Activated CD4-positive, alpha-beta T cell treated with anti-CD3 and anti-CD28 coated beads, Interleukin-2, amount 50 U/mL, for 48 hours (primary cell): ENCODE results near the gene PNPLA6.
A peak's percentile ranks its signal among the peaks of the same experiment; 100 is the strongest.

ENCODE experiments used
- DNase-seq, 2 experiments: peaks; one replicate each; pipeline ENCODE4 v3.0.0-alpha.2; 2020

The PNPLA6 gene

DNA sequence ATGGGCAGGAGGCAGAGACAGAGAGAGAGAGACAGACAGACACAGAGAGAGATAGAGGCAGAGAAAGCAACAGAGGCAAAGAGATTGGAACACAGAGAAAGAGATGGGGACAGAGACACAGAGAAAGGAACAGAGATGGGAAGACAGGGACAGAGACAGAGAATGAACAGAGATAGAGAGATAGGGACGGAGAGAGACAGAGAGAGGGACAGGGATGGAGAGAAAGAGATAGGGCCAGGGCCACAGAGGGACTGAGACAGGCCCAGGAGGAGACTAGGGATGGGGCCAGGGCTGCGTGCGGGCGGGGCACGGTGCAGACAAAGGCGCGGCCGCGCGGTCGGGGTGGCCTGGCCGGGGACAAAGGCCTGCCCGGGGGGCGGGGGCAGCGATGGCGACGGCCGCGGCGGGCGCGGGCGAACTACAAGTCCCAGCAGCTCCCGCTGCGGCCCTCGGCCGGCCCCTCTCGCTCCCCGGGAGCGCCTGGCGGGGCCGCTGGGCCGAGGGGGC lies 19.8 kb upstream of the PNPLA6 start, which contains the start of gene ZNF358:
ZNF358 (plus strand) TSS at position 459 of the 507 bp plus-strand sequence. CDS start 3,140 bp downstream, outside the sequence.
- peak; percentile 39 to 54 for DNase-seq

DNA sequence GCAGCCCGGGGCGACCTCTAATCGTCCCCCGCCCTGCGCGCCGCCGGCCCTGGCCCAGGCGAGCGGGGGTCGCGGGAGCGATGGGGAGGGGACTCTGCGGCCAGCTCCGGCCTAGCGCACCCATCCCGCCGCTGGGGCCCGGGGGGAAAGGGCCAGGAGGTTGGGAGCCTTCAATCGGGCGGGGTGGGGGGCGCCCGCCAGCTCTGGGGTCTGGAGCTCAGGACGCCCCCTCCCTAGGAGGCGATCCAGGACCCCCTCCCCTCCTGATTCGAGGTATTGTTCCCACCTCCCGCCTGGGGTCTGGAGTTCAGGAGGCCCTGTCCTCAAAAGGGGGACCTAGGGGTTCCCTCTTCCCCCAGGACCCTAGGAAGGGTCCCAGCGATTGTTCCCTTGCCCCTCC lies 19.2 kb upstream of the PNPLA6 start:
- DNase-seq, result no peak

DNA sequence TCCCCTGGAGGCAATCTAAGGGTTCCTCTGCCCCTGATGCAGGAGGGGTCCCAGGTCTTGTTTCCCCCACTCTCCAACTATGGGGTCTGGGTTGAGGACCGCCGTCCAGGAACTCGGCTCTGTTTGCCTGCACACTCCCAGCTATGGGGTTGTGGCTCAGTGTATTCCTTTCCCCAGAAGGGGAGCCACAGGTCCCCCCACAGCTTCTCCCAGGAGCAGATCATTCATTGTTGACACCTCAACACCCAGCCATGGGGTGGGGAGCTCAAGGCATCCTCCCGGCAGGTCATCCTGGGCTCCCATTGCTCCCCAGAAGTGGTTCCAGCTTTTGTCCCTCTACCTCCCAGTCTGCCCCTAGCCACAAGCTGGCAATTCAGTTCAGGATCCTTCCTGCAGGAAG lies 18.6 kb upstream of the PNPLA6 start:
- DNase-seq, result no peak

DNA sequence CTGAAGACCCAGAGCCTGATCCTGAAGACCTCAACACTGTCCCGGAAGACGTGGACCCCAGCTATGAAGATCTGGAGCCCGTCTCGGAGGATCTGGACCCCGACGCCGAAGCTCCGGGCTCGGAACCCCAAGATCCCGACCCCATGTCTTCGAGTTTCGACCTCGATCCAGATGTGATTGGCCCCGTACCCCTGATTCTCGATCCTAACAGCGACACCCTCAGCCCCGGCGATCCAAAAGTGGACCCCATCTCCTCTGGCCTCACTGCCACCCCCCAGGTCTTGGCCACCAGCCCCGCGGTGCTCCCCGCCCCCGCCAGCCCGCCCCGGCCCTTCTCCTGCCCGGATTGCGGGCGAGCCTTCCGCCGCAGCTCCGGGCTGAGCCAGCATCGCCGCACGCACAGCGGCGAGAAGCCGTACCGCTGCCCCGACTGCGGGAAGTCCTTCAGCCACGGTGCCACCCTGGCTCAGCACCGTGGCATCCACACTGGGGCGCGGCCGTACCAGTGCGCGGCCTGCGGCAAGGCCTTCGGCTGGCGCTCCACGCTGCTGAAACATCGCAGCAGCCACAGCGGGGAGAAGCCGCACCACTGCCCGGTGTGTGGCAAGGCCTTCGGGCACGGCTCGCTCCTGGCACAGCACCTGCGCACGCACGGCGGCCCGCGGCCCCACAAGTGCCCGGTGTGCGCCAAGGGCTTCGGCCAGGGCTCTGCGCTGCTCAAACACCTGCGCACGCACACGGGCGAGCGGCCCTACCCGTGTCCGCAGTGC lies 16.0 kb upstream of the PNPLA6 start:
- DNase-seq, result no peak

DNA sequence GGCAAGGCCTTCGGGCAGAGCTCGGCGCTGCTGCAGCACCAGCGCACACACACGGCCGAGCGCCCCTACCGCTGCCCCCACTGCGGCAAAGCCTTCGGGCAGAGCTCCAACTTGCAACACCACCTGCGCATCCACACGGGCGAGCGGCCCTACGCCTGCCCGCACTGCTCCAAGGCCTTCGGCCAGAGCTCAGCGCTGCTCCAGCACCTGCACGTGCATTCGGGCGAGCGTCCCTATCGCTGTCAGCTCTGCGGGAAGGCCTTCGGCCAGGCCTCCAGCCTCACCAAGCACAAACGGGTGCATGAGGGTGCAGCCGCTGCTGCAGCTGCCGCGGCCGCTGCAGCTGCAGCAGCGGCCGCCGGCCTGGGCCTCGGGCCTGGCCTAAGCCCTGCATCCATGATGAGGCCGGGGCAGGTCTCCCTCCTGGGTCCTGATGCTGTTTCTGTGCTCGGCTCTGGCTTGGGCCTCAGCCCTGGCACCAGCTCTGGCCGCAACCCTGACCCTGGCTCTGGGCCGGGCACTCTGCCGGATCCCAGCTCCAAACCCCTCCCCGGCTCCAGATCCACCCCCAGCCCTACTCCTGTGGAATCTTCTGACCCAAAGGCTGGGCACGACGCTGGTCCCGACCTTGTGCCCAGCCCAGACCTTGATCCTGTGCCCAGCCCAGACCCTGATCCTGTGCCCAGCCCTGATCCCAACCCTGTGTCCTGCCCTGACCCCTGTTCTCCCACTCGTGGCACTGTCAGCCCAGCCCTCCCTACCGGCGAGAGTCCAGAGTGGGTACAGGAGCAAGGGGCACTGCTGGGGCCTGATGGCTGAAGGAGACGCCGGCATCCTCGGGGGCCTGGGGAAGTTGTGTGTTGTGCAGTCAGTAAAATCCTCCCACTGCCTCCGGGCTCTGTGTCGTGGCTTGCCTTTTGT lies 15.1 kb upstream of the PNPLA6 start:
- no peak for DNase-seq

DNA sequence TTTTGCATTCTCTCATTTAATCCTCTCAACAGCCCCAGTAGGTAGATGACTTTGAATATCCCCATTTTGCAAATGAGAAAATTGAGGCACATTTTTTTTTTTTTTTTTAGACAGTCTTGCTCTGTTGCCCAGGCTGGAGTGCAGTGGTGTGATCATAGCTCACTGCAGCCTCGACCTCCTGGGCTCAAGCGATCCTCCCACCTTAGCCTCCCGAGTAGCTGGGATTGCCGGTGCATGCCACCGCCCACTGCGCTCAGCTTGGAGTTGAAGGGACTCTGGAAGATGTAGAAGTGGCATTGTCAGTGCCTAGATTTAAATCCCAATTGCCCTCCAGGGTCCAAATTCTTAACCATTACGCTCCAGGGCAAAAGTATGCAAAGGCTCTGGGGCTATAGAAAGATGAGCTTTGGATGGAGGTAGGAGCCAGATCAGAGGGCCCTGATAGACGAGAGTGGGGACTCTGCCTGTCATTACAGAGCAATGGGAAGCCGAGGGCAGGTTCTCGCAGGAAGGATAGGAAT lies 13.9 kb upstream of the PNPLA6 start:
- no peak for DNase-seq

DNA sequence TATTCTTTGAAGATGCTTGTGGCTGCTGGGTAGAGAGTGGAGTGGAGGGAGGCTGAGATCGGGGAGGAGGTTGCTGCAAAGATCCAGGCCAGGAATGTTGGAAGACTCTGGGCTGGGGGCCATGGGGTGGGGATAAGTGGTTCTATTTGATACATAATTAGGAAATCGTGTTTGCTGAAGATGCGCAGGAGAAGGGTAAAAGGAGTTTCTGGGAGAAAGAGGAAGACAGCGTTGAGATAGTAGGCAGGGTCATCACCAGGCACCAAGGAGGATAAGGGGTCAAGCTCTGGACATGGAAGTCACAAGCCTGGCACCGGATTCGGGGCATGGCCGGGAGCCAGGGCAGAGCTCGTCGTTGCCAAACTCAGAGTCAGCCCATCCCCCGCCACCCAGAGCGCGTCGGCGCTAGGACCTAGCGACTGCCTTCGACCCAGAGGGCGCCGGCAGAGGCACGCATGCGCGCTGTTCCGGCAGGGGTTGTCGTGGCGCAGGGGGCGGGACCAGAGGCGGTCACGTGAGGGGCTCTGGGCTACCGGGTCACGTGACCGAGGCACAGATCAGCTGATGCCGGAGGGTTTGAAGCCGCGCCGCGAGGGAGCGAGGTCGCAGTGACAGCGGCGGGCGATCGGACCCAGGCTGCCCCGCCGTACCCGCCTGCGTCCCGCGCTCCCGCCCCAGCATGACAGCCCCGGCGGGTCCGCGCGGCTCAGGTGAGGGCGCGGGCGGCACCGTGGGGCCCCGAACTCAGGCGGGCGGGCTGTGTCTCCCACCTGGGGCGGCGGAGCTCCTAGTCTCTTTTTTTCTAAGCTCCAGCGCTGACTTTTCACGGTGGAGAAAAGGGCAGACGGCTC lies 13.2 kb upstream of the PNPLA6 start, which contains the start of gene MCOLN1:
MCOLN1 (plus strand) TSS at position 553 of the 851 bp plus-strand sequence; CDS start at position 680, 127 bp downstream.
- peak; percentile 100 for DNase-seq

DNA sequence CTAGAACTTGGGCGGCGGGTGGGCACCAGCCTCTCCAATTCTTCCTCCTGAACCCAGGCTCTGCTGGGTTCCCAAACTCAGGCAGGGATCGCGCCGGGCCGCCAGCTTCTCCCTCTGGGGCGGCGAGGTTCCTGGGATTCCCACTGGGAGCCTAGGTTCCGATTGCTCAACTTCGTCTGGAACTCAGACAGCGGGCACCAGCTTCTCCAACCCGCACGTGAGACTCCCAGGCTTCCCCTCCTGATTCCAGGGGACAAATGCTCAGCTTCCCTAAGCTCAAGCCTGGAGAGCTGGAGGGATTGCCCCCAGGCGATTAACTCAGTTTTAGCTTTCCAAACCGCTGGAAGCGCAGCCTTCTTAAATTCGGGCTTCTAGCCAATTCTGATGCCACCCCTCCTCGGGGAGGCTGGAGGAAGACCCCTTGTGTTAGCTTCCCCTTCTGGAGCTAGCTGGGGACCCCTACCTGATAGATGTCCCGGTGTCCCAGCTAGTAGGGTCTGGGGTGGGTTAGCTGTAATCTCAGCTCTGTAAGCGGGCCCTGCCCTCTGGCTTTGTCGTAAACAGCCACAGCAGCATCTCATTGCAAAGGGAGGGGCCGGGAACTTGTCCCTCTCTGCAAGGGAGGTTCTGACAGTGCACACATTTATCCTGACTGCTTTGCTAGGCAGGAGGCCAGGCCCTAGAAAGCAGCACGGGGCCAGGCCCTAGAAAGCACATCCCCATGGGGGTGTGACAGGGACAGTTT lies 12.4 kb upstream of the PNPLA6 start:
- no peak for DNase-seq

DNA sequence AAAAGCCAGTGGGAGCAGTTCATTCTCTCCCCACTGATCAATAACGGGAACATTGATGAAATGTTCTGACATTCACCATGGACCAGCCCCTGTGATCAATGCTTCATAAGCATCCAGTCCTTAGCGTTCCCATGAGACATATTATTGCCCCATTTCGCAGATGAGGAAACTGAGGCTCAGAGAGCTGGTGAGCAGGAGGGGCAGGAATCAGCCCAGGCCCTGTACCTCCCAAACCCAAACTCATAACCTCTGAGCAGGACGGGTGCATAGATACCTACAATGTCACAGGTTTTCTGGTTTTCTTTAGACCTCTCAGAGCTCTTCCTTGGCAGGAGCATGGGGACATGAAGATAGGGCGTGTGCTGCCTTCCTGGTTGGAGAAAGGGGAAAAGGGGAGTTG lies 11.0 kb upstream of the PNPLA6 start:
- no peak for DNase-seq

DNA sequence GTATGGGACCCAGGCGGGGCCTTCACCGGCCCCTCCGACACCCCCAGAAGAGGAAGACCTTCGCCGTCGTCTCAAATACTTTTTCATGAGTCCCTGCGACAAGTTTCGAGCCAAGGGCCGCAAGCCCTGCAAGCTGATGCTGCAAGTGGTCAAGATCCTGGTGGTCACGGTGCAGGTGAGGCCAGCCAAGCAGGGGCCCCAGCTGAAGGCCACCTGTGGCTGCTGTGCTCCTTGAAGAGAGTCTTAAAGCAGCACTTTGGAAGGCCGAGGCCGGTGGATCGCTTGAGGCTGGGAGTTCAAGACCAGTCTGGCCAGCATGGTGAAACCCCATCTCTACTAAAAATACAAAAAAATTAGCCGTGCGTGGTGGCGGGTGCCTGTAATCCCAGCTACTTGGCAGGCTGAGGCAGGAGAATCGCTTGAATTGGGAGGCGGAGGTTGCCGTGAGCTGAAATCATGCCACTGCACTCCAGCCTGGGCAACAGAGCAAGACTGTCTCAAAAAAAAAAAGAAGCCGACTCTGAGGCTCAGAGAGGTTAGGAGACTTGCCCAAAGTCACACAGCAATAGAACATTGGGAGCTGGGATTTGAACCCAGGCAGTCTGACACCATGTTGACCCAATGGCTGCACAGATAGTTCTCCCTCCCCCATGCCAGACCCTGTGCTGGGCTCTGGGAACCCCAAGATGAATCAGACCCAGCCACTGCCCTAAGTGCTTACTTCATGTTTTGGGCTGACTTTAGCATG lies 10.4 kb upstream of the PNPLA6 start:
- DNase-seq, result no peak

DNA sequence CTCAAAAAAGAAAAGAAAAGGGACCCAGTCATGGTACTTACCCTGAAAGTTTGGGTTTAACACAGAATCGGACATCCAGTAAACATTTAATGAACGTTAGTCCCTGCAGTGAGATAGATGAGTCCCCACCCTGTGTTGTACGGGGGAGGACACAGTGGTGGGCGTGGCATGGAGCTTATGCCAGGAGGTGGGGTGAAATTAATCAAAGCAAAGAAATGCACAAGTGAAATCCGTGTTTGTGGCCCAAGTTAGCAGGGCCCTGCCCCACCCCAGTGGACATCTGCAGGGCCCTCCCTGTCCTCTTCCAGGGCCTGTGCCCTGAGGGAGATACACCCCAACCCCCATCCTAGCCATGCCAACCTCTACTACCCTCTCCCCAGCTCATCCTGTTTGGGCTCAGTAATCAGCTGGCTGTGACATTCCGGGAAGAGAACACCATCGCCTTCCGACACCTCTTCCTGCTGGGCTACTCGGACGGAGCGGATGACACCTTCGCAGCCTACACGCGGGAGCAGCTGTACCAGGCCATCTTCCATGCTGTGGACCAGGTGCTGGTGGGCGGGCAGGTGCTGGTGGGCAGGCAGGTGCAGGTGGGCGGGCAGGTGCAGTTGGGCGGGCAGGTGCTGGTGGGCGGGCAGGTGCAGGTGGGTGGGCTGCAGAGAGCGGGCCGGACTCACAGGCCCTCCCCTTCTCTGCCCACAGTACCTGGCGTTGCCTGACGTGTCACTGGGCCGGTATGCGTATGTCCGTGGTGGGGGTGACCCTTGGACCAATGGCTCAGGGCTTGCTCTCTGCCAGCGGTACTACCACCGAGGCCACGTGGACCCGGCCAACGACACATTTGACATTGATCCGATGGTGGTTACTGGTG lies 9.2 kb upstream of the PNPLA6 start:
- DNase-seq, result no peak

DNA sequence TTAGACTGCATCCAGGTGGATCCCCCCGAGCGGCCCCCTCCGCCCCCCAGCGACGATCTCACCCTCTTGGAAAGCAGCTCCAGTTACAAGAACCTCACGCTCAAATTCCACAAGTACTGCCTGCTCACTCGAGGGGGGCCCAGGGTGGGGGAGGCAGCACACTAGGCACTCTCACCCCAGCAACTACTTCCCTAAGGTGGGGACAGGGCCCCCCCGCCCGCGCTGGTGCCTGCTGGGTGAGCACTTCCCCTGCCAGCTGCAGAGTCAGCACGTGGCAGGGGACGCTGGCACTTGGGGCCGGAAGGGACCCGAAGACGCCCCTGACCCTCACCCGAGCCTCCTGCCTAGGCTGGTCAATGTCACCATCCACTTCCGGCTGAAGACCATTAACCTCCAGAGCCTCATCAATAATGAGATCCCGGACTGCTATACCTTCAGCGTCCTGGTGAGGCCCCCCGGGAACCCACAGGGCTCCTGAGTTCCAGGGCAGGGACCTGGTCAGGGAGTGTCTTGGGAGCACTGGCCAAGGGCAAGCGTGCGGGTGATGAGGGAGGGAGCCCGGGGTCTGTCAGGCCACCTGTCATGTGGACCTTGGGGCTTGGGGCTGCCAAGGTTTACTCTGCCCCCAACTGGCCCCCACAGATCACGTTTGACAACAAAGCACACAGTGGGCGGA lies 7.9 kb upstream of the PNPLA6 start:
- DNase-seq, result no peak

DNA sequence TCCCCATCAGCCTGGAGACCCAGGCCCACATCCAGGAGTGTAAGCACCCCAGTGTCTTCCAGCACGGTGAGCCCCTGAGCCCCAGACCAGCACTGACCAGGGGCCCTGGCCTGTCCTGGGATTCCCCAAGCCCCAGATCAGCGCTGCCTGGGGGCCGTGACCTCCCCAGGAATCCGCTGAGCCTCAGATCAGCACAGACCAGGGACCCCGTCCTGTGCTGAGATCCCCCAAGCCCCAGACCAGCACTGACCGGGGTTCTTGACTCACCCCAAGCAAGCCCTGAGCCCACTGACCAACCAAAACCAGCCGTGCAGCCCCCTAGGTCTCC lies 7.4 kb upstream of the PNPLA6 start:
- no peak for DNase-seq

DNA sequence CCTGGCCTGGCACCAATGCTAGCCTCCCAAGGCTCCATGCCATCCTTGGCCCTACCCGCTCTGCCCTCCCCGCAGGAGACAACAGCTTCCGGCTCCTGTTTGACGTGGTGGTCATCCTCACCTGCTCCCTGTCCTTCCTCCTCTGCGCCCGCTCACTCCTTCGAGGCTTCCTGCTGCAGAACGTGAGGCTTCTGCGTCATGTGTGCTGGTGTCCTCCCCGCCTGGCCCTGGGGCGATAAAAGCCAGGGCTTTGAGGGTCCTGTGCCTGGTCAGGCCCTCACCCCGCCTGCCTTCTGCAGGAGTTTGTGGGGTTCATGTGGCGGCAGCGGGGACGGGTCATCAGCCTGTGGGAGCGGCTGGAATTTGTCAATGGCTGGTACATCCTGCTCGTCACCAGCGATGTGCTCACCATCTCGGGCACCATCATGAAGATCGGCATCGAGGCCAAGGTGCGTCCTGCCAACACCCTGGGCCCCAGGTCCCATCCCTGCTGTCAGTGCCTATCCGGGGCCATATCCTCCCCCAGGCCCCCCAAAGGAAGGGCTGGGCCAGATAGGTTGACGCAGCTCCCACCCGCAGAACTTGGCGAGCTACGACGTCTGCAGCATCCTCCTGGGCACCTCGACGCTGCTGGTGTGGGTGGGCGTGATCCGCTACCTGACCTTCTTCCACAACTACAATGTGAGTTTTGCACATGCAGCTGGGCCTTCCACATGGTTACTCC lies 6.8 kb upstream of the PNPLA6 start:
- DNase-seq, result no peak

DNA sequence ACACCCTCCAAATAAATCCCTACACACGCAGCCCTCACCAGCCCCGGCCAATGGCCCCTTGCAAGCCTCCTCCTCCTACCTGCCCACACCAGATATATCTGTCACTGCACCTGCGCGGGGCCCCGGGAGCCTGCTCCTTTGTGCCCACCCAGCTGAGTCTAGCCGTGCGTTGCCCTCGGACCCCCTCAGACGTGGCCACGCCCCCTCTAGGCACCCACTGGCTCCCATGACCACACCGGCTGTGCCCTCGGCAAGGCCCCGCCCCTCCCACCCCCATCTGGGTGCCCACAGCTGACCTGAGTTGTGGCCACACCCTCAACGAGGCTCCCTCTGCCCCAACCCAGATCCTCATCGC lies 6.3 kb upstream of the PNPLA6 start:
- no peak for DNase-seq

DNA sequence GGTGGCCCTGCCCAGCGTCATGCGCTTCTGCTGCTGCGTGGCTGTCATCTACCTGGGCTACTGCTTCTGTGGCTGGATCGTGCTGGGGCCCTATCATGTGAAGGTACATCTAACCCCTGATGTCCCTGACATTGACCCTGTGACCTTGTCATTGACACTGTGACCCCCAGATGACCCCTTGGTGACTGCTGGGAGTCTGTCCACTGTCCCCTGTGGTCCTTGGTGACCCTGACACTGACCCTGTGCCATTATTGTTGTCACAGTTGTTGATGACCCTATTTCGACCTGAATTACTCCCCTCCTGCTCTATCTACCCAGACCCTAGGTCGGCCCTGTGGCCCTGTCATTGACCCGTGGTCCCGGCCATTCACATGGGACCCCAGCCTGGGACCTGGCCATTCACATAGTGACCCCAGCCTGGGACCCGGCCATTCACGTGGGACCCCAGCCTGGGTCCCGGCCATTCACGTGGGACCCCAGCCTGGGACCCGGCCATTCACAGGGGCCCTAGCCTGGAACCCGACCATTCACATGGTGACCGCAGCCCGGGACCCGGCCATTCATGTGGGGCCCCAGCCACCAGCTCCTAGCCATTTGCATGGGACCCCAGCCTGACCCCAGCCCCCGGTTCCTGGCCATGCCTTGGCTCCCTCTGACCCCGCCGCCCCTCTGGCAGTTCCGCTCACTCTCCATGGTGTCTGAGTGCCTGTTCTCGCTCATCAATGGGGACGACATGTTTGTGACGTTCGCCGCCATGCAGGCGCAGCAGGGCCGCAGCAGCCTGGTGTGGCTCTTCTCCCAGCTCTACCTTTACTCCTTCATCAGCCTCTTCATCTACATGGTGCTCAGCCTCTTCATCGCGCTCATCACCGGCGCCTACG lies 5.7 kb upstream of the PNPLA6 start:
- DNase-seq, result no peak

DNA sequence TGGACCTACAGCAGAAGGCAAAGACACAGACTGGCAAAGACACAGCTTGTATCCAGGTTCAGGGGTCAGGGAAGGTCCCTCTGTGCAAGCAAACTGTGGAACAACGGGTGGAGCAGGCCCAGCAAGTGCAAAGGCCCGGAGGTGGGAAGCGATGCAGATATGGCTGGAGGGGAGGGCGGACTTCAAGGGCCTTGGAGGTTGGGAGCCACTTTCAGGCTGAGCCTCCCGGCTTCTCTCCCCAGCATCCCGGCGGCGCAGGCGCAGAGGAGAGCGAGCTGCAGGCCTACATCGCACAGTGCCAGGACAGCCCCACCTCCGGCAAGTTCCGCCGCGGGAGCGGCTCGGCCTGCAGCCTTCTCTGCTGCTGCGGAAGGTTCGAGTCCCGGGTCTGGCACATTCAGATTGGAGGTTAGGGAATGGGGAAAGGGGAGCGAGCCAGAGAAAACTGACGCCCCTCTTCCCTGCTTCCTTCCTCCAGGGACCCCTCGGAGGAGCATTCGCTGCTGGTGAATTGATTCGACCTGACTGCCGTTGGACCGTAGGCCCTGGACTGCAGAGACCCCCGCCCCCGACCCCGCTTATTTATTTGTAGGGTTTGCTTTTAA lies 2.1 kb upstream of the PNPLA6 start:
- peak in 1 of 2 experiments; percentile 9 for DNase-seq
